Upper lobe of right lung (tissue), 1 donor: ENCODE measurements around the gene JAG2. TPM values are rescaled to one million over a fixed set of nuclear protein-coding genes. Genes with fewer than 3 reads are reported as not detected.

Experiments
- ATAC-seq: fragments of 200-7000 bp; cut with Tn5 transposase; one replicate; pipeline ENCODE4 v1.9.1; 2020; ENCODE audit warnings: mild to moderate bottlenecking, moderate library complexity
- DNase-seq: peaks from one replicate; pipeline ENCODE4 v3.0.0-alpha.2; 2020
- H3K27ac ChIP-seq: fragments of 200-600 bp; one replicate; pipeline ENCODE4 v1.8.0; 2022
- H3K27me3 ChIP-seq: fragments of 200-600 bp; one replicate; pipeline ENCODE4 v1.8.0; 2022; ENCODE audit warnings: mild to moderate bottlenecking
- H3K36me3 ChIP-seq: fragments of 200-600 bp; one replicate; pipeline ENCODE4 v1.8.0; 2022
- H3K4me1 ChIP-seq: fragments of 200-600 bp; one replicate; pipeline ENCODE4 v1.8.0; 2022
- H3K4me3 ChIP-seq: fragments of 200-600 bp; one replicate; pipeline ENCODE4 v1.8.0; 2022; ENCODE audit warnings: mild to moderate bottlenecking
- H3K9me3 ChIP-seq: fragments of 200-600 bp; one replicate; pipeline ENCODE4 v1.8.0; 2022
- CTCF ChIP-seq: fragments of 200-600 bp; IDR thresholded peaks from one replicate; pipeline ENCODE4 v1.8.0; 2022; ENCODE audit warnings: antibody characterized with exemption
- intact Hi-C: fragments of 100-400 bp; cut with DNase I; formaldehyde crosslinking; loops from one replicate; pipeline ENCODE4 v1.11.0; 2022
- total RNA-seq: library from RNA; stranded (reverse); fragmentation: NEBNext Ultra II Directional; extraction: Animal tissue kit (Norgen Biotek cat#: 25700); gene quantifications from one replicate; pipeline ENCODE4 v1.2.1, GENCODE V29; 2021
- donor health status: DM: no; HTN: yes; CAD: no; lungs with severe emphysema.

JAG2 gene
- total RNA-seq, 1 donor from 2014 or later, result 31.2 TPM

GRCh38 chr14:105165761-105166485 lies 2.7 kb downstream of the JAG2 start:
- intact Hi-C loops, result no loop called here
- no peaks in the 10 kb centered on the region for H3K9me3 ChIP-seq
- peaks cover 15% of the 10 kb centered on the region for H3K4me1 ChIP-seq
- H3K4me3 ChIP-seq, result no peak overlapping the region
- no peak for TF ChIP-seq CTCF
- DNase-seq (no peak), ATAC-seq (no peak)
- H3K36me3 ChIP-seq, result no peaks in the 10 kb centered on the region
- peaks cover 23% of the 10 kb centered on the region for H3K27me3 ChIP-seq
- H3K27ac ChIP-seq, result no peak overlapping the region

- ATAC-seq, result no peak
- Histone ChIP-seq H3K27me3 (peaks cover 21% of the 10 kb centered on the region), H3K27ac (no peak overlapping the region)
Observed at GRCh38 chr14:105165134-105165704, 3.4 kb downstream of the JAG2 start.

GRCh38 chr14:105163040-105163742 lies 5.4 kb downstream of the JAG2 start:
- H3K4me1 ChIP-seq, result no peaks in the 10 kb centered on the region
- no peaks in the 10 kb centered on the region for H3K9me3 ChIP-seq
- no peak for ATAC-seq
- no peaks in the 10 kb centered on the region for H3K36me3 ChIP-seq
- peaks cover 11% of the 10 kb centered on the region for H3K27me3 ChIP-seq
- TF ChIP-seq CTCF, result no peak
- no peak overlapping the region for H3K4me3 ChIP-seq
- no peak overlapping the region for H3K27ac ChIP-seq
- intact Hi-C loops, result no loop called here
- DNase-seq, result no peak

More at GRCh38 chr14:105165134-105165704, 3.4 kb downstream of the JAG2 start:
- H3K4me1 ChIP-seq, result peaks cover 8% of the 10 kb centered on the region
- no peak for TF ChIP-seq CTCF
- DNase-seq, result no peak
- no peaks in the 10 kb centered on the region for H3K9me3 ChIP-seq
- H3K4me3 ChIP-seq, result no peak overlapping the region
- H3K36me3 ChIP-seq, result no peaks in the 10 kb centered on the region
- intact Hi-C loops, result no loop called here

- Histone ChIP-seq H3K4me3 (no peak overlapping the region), H3K27me3 (peaks cover 11% of the 10 kb centered on the region), H3K9me3 (no peaks in the 10 kb centered on the region), H3K36me3 (no peaks in the 10 kb centered on the region), H3K27ac (no peak overlapping the region), H3K4me1 (no peaks in the 10 kb centered on the region)
- no peak for TF ChIP-seq CTCF
- intact Hi-C loops, result no loop called here
- DNase-seq, result no peak
- no peak for ATAC-seq
Observed at GRCh38 chr14:105162669-105162979, 6.0 kb downstream of the JAG2 start.

- TF ChIP-seq CTCF, result no peak
- H3K9me3 ChIP-seq, result no peaks in the 10 kb centered on the region
- H3K4me1 ChIP-seq, result no peaks in the 10 kb centered on the region
- no peak for DNase-seq
- intact Hi-C loops, result no loop called here
- H3K36me3 ChIP-seq, result no peaks in the 10 kb centered on the region
- ATAC-seq, result peak; percentile 51
- H3K27ac ChIP-seq, result no peak overlapping the region
- H3K4me3 ChIP-seq, result no peak overlapping the region
- H3K27me3 ChIP-seq, result peaks cover 11% of the 10 kb centered on the region
Observed at GRCh38 chr14:105161964-105162668, 6.5 kb downstream of the JAG2 start.
